Muscle of arm (tissue), 14 donors: ENCODE results near the gene ISX. TPM values are rescaled to one million over a fixed set of nuclear protein-coding genes. Genes with fewer than 3 reads are reported as not detected.
"Not testable (repeated sequence)": the region's sequence is repeated elsewhere in the genome, so short reads cannot be mapped to it uniquely, and the experiment has no call there.

Experiments used
- DNase-seq: peaks from one replicate; pipeline ENCODE4 v3.0.0-alpha.2; 2013
- long read RNA-seq, 11 donors: transcript quantifications; one replicate each; lab custom pipeline, GENCODE V29; 2026
- polyA plus RNA-seq, 12 donors: library from polyadenylated mRNA; unstranded; fragments of 120-200 nt; gene quantifications; one replicate each; pipeline ENCODE4 v1.2.1, GENCODE V29; 2013; ENCODE audit not compliant: insufficient read length in 12 of 12

Gene ISX
- polyA plus RNA-seq: 10 to 100 TPM in 1 of 12 donors, under 1 TPM in 2, not detected in 9; 0.07 to 11.2 (median 0.07) TPM
- long read RNA-seq, donor 1, transcript ISX-201 (4 exons, 3,384 nt): major isoform, 9 of 36 reads
- long read RNA-seq, donor 1, partial matches to known transcripts: 27 of 36 reads
- long read RNA-seq, donor 1, other reads (novel, unspliced or antisense): 0 of 36 reads
- long read RNA-seq, donor 2: 0 reads
- long read RNA-seq, donor 3: 0 reads
- long read RNA-seq, donor 4: 0 reads
- long read RNA-seq, donor 5: 0 reads
- long read RNA-seq, donor 6: 0 reads
- long read RNA-seq, donor 7: 0 reads
- long read RNA-seq, donor 8: 0 reads
- long read RNA-seq, donor 9: 0 reads
- long read RNA-seq, donor 10: 0 reads
- long read RNA-seq, donor 11: 0 reads

DNA sequence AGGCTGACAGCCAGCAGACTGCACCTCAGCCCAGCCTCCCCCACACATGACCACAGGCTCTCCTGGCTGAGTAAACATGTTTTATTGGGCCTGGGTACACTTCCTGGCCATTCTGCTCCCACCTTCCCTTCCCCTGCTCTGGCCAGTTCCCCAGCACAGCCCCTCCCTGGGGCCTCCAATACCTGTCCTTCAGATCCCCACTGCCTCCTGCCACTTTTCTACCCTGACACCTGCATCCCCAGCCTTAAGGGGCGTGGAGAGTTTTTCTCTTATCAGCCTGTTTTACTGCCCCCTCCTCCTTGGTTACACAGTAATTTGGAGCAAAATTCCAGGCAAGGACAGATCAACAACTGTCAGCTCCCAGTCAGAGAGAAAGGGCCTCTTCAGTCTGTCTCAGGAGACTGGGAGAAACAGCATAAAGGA is at the start of gene ISX:
ISX (plus strand) TSS at position 363 of the 423 bp plus-strand sequence. CDS start 930 bp downstream, outside the sequence.
- no peak for DNase-seq

DNA sequence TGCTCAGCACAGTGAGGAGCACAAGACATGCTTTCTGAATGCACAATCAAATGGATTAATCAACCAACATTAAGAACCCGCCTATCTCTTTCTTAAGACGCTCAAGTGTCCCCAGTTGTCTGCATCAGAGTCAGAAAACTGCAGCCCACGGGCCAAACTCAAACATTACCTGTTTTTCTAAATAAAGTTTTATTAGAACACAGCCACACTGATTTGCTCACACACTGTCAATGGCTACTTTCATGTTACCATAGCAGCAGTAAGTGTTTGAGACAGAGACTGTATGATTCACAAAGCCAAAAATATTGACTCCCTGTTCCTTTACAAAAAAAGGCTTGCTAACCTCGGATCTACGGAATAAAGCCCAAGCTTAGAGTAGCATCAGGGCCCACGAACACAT is 49.0 kb upstream of the ISX start:
- no peak for DNase-seq

DNA sequence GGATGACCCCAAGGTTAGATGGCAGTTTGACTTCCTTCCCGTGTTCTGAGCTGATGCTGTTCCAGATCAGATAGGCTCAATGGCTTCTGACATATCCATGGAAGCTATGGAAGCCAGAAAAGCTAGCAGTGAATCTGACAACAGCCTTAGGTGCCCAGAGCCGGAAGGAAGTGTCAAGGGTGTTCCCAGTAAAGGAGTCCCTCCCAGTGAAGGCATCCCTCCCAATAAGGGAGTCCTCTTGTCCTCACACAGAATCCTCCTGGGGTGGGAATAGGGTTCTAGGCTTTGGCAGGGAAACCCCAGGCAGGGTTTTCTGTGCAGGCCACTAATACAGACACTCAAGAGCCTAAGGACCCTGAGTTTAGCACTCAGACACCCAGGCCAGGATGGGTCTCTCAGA is 47.0 kb upstream of the ISX start:
- no peak for DNase-seq

GRCh38 chr22:35020517-35020916 is 45.4 kb upstream of the ISX start:
- no peak for DNase-seq

DNA sequence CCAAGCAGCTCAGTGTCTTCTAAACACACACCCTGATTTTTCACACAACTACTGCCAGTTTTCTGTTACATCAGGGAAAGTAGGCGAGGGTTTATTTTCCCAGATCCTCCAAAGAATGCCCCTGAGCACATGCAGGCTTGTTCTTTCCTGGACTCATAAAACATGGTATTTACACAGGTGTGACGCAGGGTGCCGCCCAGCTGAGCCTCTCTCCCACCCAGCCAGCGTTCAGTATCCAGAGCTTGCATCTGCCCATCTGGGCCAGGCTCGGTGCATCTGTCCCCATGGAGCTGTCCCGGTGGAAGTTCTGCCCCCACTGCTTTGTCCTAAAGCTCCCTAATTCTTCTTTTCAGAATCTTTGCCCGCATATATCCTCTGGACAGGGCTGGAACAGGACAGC is 44.8 kb upstream of the ISX start:
- DNase-seq: no peak

GRCh38 chr22:35022291-35022690 is 43.7 kb upstream of the ISX start:
- no peak for DNase-seq

DNA sequence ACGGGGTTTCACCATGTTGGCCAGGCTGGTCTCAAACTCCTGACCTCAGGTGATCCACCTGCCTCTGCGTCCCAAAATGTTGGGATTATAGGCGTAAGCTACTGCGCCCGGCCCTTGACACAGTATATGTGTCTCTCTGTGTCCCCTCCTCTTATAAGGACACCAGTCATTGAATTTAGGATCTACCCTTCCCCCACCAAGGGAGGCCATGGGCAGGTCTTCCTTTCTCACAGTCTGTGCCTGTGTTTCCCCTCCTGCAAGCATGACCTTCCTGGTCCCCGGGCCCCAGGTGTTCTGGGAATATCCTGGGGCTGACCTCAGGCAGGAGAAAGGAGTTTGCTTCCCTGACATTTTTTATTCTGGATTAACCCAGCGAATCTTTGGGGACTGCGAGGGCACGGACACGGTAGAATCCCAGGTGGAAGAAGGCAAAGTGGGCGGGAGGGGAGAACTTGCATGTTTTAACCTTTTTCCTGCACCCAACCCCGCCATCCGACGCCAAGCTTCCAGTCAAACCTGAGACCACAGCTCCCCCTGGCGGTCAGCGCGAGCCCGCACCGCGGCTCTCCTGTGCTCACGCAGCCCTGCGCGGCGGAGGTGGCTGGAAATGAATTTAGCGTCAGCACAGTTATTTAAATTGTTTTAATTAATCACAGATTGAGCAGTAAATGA is 42.1 kb upstream of the ISX start:
- peak; percentile 56 for DNase-seq

- no peak for DNase-seq
Observed at GRCh38 chr22:35024364-35024692, 41.6 kb upstream of the ISX start.

- DNase-seq: not testable (repeated sequence)
Observed at GRCh38 chr22:35030112-35030511, 35.8 kb upstream of the ISX start.

GRCh38 chr22:35032571-35032970 is 33.4 kb upstream of the ISX start:
- no peak for DNase-seq

- DNase-seq: no peak
Observed at GRCh38 chr22:35033635-35034296, 32.2 kb upstream of the ISX start.

GRCh38 chr22:35034963-35035362 is 31.0 kb upstream of the ISX start:
- DNase-seq: no peak

- DNase-seq: no peak
Observed at GRCh38 chr22:35037089-35037488, 28.9 kb upstream of the ISX start.

GRCh38 chr22:35039625-35040024 is 26.3 kb upstream of the ISX start:
- DNase-seq: no peak

DNA sequence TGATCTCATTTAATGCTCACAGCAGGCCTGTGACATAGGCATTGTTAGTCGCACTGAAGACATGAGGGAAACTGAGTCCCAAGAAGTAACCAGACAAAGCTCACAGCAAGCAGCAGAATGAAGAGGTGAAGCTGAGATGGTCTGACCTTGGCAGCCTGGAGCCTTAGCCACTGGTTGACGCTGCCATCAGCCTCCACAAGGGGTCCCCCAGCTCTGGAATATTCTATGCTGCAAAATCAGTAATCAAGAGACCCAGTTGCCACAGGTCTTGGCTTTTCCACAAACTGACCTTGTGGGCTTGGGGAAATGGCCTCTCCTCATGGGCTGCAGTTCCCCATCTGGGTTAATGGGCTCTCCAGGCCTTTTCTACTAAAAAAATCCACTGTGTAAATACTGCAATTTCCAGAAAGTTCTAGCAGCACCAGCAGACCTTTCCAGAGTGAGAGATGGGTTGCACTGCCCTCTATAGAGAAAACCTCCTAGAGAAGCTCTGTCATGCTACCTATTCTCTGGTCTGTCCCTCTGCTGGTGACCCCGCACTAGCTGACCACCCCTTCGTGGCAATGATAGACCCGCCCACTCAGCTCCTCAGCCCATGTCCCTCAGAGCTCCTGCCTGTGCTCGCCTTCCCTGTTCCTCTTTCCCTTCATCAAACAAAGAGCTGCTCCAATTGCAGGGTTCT is 22.6 kb upstream of the ISX start:
- DNase-seq: no peak

DNA sequence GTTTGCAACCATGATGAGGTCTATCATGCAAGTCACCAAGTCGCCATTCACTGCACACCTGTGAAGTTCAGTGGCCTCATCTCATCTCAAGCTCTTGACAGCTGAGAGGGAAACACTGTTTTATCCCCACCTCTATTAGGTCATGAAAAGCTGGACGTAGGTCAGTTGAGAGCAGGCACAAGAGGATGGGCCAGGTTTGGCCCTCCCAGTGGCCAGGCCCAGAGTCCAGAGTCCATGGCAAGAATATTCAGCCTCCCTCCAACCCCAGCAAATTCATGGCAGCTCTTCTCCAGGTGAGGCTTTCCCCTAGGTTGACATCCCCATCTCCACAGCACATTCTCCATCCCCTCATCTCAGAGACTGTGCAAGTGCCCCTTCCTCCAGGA is 22.0 kb upstream of the ISX start:
- DNase-seq: no peak

DNA sequence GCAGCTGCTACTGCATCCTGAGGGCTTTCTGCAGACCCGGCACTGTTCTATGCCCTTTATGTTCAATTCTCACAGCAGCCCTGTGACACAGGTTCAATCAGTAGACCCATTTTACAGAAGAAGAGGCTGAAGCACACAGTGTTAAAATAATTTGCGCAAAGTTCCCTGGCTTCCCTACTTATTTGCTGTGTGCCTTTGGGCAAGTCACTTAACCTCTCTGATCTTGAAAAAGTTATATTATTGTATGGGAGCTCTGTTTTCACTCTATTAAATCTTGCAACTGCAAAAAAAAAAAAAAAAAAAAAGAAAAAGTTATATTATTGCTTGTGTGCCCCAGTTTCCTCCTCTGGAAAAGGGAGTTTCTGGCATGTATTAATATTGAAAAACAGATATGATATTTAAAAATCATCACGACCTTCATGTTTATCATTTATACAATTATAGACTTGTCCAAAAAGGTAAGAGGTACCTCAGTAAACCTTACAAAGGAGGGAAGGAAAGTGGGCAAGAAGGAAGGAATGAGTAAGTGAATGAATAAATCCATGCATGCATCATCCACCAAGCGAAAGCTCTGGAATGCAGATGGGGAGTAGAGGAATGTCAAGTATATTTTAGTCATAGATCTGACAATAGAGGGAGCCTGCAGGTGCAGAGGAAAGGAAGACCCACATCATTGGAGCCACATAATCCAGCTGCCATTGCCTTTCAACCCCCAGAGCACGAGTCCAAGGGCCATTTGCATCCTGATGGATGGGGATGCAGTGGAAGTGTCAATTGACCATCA is 21.2 kb upstream of the ISX start:
- no peak for DNase-seq

DNA sequence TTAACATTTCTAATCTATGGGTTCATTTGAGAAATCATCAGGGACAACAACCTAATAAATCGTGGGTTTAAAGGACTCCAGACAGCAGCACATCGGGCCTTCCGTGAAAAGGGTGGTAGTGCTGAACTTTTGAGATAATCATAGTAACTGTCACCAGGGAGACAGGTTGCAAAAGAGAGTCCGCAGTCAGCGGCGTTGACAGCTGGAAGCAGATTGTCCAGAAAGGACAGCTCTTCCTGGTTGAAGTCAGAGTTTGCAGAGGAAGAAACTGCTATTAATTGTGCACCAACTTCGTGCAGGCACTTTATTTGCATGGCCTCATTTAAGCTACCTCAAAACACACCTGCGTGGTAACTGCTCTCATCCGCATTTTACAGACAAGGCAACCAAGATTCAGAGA is 20.5 kb upstream of the ISX start:
- DNase-seq: no peak

DNA sequence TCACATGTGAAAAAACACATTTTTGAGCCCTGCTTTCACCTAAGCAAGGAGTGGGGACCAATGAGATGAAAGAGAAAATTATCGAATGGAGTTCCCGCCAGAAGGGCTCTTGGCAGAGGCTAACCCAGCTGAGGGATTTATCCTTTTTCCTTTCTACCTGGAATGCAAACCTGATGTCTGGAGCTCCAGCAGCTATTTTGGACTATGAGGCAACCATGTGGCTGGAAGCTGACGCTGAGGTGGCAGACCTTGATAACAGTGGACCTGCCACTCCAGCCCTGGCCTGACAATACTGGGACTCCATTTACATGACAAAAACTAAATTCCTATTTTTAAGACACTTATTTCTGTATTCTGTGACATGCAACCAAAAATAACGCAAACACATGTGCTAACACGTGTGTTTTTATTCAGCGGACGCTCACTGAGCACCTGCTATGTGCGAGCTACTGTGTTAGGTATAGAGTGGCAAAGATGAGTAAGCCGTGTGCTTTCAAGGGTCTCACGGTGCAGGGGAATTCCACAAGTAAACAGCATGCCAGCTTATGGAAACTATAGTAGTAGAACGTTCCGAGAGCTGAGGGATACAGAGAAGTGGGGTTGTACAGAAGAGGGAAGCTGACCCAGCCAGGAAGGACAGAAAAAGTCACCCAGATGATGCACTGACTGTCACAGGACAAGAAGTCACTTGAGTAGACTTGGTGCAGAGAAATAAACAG is 19.1 kb upstream of the ISX start:
- DNase-seq: no peak

- DNase-seq: not testable (repeated sequence)
Observed at GRCh38 chr22:35050038-35050437, 15.9 kb upstream of the ISX start.

GRCh38 chr22:35051013-35051535 is 14.9 kb upstream of the ISX start:
- DNase-seq: no peak
